ENCODE data around the gene CELSR3.
A peak's percentile ranks its signal among the peaks of the same experiment; 100 is the strongest.

The CELSR3 gene

DNA sequence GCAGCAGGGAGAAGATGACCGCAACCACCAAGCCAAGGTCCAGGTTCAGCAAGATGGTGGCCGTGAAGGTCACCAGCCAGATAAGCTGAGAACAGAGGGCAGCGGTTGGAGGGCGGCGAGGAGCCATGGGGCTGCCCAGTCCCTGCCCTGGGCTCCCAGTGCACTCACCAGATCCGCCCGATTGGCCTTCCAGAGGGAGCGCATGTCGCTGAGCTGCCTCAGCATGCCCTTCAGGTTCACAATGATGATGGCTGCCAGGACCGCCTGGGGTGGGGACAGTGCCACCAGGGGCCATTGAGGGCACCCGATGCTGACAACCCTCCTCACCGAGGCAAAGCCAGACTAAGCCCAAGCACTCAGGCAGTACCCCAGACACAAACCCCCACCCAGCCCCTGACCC, 32.8 kb downstream of the CELSR3 start:
- TF ChIP-seq, protein P1, sequence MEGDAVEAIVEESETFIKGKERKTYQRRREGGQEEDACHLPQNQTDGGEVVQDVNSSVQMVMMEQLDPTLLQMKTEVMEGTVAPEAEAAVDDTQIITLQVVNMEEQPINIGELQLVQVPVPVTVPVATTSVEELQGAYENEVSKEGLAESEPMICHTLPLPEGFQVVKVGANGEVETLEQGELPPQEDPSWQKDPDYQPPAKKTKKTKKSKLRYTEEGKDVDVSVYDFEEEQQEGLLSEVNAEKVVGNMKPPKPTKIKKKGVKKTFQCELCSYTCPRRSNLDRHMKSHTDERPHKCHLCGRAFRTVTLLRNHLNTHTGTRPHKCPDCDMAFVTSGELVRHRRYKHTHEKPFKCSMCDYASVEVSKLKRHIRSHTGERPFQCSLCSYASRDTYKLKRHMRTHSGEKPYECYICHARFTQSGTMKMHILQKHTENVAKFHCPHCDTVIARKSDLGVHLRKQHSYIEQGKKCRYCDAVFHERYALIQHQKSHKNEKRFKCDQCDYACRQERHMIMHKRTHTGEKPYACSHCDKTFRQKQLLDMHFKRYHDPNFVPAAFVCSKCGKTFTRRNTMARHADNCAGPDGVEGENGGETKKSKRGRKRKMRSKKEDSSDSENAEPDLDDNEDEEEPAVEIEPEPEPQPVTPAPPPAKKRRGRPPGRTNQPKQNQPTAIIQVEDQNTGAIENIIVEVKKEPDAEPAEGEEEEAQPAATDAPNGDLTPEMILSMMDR (conservative IDR thresholded peaks at IDR 0.05): no peak
- no peak overlapping the region for H3K27ac ChIP-seq

DNA sequence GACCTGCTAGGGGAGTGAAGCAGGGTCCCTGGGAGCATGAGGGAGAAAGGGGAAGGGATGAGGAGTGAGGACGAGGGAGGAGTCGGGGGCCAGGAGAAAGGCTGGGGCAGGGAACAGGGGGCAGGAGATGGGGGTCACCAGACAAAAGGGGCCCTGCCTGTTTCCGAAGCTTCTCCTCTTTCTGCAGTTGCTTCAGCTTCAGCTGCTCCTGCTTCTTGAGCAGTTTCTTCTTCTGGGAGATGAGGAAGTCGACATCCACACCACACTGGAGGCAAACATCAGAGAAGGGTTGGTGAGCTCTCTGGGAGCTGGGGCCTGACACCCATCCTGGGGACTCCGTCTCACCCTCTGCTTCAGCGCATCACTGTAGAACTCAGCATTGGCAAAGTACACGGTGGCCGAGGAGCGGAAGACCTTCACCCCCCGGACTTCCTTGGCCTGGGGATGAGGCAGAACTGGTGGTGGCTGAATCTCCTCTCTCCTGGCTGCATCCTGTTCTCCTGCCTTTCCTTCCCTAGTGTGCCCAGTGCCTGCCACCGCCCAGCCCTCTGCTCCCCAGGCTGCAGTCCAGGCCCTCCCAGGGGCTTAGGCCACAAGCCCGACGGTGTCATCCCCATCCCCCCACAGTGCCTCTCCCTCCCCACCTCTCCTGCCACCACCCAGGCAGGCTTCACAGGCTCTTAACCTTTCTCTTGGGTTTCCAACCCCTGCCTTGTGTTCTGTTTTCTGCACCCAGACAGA, 34.2 kb downstream of the CELSR3 start:
- no peak overlapping the region for H3K27ac ChIP-seq
- TF ChIP-seq, protein P1 (conservative IDR thresholded peaks at IDR 0.05): no peak

DNA sequence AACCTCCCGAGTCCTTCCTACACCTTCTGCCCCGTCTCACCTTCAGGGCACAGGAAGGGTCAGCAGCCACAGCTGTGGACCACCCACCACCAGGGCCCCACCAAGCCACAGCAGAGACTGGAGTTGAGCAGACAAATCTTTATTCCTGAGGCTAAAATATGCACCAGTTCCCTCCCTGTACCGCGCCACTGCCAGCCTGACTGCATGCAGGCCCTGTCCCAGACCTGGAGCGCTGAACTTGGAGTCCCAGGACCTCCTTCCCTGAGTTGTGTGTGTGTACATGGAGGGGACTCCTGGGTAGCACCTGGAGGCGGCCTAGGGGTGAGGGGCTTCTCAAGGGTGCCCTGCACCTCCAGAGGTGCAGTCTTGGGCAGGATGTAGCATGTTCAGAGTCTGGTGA, 37.1 kb downstream of the CELSR3 start:
- TF ChIP-seq, protein P1 (conservative IDR thresholded peaks at IDR 0.05): no peak
- H3K27ac ChIP-seq: peak overlapping the region; percentile 95

DNA sequence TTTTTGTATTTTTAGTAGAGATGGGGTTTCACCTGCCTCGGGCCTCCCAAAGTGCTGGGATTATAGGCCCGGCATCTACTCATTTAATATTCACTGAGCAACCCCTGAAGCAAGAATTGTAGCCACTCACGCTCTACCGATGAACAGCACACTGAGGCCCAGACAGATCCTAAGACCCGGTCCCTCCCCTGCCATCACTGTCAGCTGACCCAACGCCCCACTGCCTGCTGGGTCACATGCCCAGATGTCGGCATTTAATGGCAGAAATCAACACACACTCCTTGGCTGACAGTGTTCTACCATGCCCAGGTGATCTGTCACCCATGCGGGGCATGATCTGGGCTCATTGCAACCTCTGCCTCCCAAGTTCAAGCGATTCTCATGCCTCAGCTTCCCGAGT, 37.9 kb downstream of the CELSR3 start:
- H3K27ac ChIP-seq: peak overlapping the region; percentile 95
- TF ChIP-seq, protein P1 (conservative IDR thresholded peaks at IDR 0.05): no peak

DNA sequence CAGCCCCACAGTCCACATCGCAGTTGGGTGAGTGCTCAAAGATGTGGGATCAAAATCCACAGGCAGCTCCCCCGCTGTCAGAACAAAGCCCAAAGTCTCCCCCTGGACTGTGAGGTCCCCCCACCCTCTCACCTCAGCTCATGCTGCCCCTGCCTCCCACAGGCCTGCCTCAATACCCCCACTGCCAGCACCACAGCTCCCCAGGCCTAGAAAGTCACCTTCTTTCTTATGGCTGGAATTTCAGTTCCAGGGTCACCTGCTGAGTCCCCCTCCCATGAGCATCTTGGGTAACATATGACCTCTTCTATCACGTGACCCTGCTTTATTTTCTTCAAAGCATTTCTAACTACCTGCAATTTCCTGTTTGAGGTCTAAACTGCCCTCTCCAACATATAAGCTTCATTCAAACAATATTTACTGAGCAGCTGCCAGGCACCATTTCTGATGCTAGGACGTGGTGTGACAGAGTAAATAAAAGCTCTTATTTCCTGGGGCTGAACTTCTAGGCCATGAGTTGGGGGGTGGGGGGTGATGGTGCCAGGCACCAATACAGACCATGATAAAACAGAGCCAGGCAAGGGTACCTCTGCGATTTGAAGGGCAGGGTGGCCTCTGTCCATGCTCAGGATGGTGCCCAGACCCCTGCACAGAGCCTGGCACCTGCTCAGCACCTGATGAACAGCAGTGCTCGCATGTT, 38.7 kb downstream of the CELSR3 start:
- H3K27ac ChIP-seq: peak overlapping the region; percentile 95

DNA sequence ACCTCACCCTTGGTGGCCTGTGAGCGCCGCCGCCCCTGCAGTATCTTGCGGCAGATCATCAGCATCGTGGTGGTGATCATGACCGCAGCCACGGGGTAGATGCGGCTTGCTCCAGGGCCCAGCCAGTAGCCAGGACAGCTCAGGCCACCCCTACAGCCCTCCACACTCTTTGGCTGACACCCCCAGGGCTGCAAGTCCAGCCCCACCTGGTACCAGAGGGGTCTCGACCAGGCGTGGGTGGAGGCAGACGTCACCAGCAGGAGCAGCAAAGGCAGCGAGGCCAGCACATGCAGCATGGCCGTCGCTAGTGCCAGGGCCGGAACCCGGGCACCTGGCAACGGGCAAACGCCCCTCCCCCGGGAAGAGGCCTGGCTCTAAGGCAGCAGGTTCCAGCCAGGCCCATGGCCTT, 41.2 kb downstream of the CELSR3 start, which contains the start of gene TMEM89:
Gene TMEM89 (minus strand): TSS at position 309 of the 409 bp plus-strand sequence. CDS start 13 bp downstream, at position 296.
- TF ChIP-seq, protein P1 (conservative IDR thresholded peaks at IDR 0.05): no peak
- peak within 1 kb of the TSS; percentile 95 for H3K27ac ChIP-seq

More for the DNA sequence above, 38.7 kb downstream of the CELSR3 start:
- TF ChIP-seq, protein P1 (conservative IDR thresholded peaks at IDR 0.05): no peak
